ENCODE data around the gene ARVCF.

ARVCF gene

DNA sequence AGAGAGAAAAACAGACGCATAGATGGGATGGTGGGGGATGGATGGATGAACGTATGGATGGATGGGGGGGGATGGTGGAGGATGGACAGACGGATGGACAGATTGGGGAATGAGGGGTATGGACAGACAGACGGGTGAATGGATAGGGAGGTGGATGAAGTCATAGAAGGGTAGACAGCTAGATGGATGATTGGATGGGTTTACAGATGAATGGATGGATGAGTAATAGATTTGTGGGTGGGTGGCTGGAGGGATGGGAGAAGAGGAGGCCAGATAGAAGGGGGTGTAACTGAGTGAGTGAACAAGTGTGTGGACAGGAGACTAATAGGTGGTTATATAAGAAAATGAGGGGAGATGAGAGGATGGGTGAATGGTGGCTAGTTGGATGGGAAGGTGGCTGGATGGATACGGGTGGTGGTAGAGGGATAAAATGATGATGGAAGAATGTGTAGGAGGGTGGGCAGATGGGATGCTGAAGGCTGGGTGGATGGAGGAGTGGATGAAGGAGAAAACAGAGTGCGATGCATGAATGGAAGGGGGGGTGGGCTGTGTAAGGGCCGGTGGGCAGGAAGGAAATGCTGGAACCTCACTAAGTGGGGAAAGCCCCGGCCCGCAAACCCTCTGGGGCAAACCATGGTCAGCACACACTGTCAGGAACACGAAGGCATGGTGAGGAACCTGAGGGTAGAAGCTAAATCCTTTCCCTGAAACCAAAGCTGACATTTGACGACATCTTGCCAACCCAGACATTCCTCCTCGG, 21.6 kb downstream of the ARVCF start:
- Histone ChIP-seq H3K27ac (ENCODE audit: low read depth, low read length) (no peak overlapping the region), H3K4me1 (ENCODE audit: control insufficient read depth, insufficient read depth, low read length) (peaks cover 17% of the 10 kb centered on the region), H3K9ac (ENCODE audit: low read length) (no peak overlapping the region), H3K4me3 (ENCODE audit: low read depth, low read length) (no peak overlapping the region), H3K36me3 (ENCODE audit: control insufficient read depth, insufficient read depth, low read length) (no peaks in the 10 kb centered on the region), H3K27me3 (ENCODE audit: control insufficient read depth, insufficient read depth, low read length) (no peaks in the 10 kb centered on the region), H3K9me3 (ENCODE audit: control insufficient read depth, insufficient read depth, low read depth, low read length) (no peaks in the 10 kb centered on the region)

DNA sequence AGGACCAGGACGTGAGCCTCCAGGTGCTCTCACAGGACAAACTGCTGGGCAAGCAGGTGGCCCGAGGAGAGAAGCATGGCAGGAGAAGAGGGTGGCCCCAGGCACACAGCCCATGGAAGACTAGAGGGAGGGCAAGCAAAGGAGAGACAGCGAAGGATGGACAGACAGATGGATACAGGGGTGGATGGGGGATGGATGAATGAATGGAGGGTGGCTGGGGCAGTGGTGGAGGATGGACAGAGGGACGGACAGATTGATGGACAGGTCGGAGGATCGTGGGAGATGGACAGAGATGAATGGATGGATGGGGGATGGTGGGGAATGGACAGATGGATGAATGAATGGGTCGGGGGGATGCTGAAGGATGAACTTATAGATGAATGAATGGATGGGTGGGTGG, 22.7 kb downstream of the ARVCF start:
- Histone ChIP-seq H3K4me1 (ENCODE audit: control insufficient read depth, insufficient read depth, low read length) (peaks cover 7% of the 10 kb centered on the region), H3K27ac (ENCODE audit: low read depth, low read length) (no peak overlapping the region), H3K36me3 (ENCODE audit: control insufficient read depth, insufficient read depth, low read length) (no peaks in the 10 kb centered on the region), H3K9me3 (ENCODE audit: control insufficient read depth, insufficient read depth, low read depth, low read length) (no peaks in the 10 kb centered on the region), H3K4me3 (ENCODE audit: low read depth, low read length) (no peak overlapping the region), H3K9ac (ENCODE audit: low read length) (no peak overlapping the region), H3K27me3 (ENCODE audit: control insufficient read depth, insufficient read depth, low read length) (no peaks in the 10 kb centered on the region)

DNA sequence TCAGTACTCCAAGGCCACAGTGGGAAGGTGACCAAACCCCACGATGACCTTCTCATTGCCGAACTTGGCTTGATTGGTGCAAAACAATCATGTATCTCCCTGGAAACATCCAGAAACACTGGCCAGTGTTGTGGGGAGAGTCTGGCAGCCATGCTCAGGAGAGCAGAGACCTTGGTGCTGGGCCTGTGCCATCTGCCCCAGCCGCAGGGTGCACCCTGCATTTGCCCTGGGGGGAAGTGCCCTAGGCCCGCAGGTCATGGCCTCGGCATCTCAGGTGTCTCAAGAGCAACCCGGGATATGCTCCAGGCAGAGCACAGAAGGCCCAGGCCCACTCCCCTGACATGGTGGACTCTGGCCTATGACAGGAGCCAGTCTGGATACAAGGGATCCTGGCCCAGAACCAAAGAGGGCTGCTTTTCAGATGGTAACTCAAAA, 23.7 kb downstream of the ARVCF start:
- Histone ChIP-seq H3K9ac (ENCODE audit: low read length) (no peak overlapping the region), H3K27me3 (ENCODE audit: control insufficient read depth, insufficient read depth, low read length) (no peaks in the 10 kb centered on the region), H3K27ac (ENCODE audit: low read depth, low read length) (no peak overlapping the region), H3K4me1 (ENCODE audit: control insufficient read depth, insufficient read depth, low read length) (no peaks in the 10 kb centered on the region; the same call in 1 of the 2 replicates), H3K9me3 (ENCODE audit: control insufficient read depth, insufficient read depth, low read depth, low read length) (no peaks in the 10 kb centered on the region), H3K36me3 (ENCODE audit: control insufficient read depth, insufficient read depth, low read length) (no peaks in the 10 kb centered on the region), H3K4me3 (ENCODE audit: low read depth, low read length) (no peak overlapping the region)

- H3K4me3 ChIP-seq (ENCODE audit: low read depth, low read length): no peak overlapping the region
- no peaks in the 10 kb centered on the region for H3K27me3 ChIP-seq (ENCODE audit: control insufficient read depth, insufficient read depth, low read length)
- no peaks in the 10 kb centered on the region for H3K36me3 ChIP-seq (ENCODE audit: control insufficient read depth, insufficient read depth, low read length)
- no peak overlapping the region for H3K27ac ChIP-seq (ENCODE audit: low read depth, low read length)
- no peaks in the 10 kb centered on the region for H3K9me3 ChIP-seq (ENCODE audit: control insufficient read depth, insufficient read depth, low read depth, low read length)
- peaks cover 3% of the 10 kb centered on the region for H3K4me1 ChIP-seq (ENCODE audit: control insufficient read depth, insufficient read depth, low read length)
- H3K9ac ChIP-seq (ENCODE audit: low read length): no peak overlapping the region
Observed at GRCh38 chr22:19992481-19992911, 24.1 kb downstream of the ARVCF start.

GRCh38 chr22:19991645-19992451, 24.8 kb downstream of the ARVCF start:
- peaks cover 6% of the 10 kb centered on the region for H3K4me1 ChIP-seq (ENCODE audit: control insufficient read depth, insufficient read depth, low read length)

GRCh38 chr22:19991395-19991644, 25.3 kb downstream of the ARVCF start:
- no peak overlapping the region for H3K4me3 ChIP-seq (ENCODE audit: low read depth, low read length)
- no peak overlapping the region for H3K9ac ChIP-seq (ENCODE audit: low read length)
- no peaks in the 10 kb centered on the region for H3K27me3 ChIP-seq (ENCODE audit: control insufficient read depth, insufficient read depth, low read length)
- H3K36me3 ChIP-seq (ENCODE audit: control insufficient read depth, insufficient read depth, low read length): no peaks in the 10 kb centered on the region
- H3K9me3 ChIP-seq (ENCODE audit: control insufficient read depth, insufficient read depth, low read depth, low read length): no peaks in the 10 kb centered on the region
- peaks cover 6% of the 10 kb centered on the region for H3K4me1 ChIP-seq (ENCODE audit: control insufficient read depth, insufficient read depth, low read length)
- H3K27ac ChIP-seq (ENCODE audit: low read depth, low read length): no peak overlapping the region

More at GRCh38 chr22:19991645-19992451, 24.8 kb downstream of the ARVCF start:
- Histone ChIP-seq H3K9ac (ENCODE audit: low read length) (no peak overlapping the region), H3K9me3 (ENCODE audit: control insufficient read depth, insufficient read depth, low read depth, low read length) (no peaks in the 10 kb centered on the region), H3K4me3 (ENCODE audit: low read depth, low read length) (no peak overlapping the region), H3K27me3 (ENCODE audit: control insufficient read depth, insufficient read depth, low read length) (no peaks in the 10 kb centered on the region), H3K36me3 (ENCODE audit: control insufficient read depth, insufficient read depth, low read length) (no peaks in the 10 kb centered on the region), H3K27ac (ENCODE audit: low read depth, low read length) (no peak overlapping the region)

- Histone ChIP-seq H3K9ac (ENCODE audit: low read length) (no peak overlapping the region), H3K4me3 (ENCODE audit: low read depth, low read length) (no peak overlapping the region), H3K27me3 (ENCODE audit: control insufficient read depth, insufficient read depth, low read length) (no peaks in the 10 kb centered on the region), H3K4me1 (ENCODE audit: control insufficient read depth, insufficient read depth, low read length) (peaks cover 11% of the 10 kb centered on the region), H3K36me3 (ENCODE audit: control insufficient read depth, insufficient read depth, low read length) (no peaks in the 10 kb centered on the region), H3K27ac (ENCODE audit: low read depth, low read length) (no peak overlapping the region), H3K9me3 (ENCODE audit: control insufficient read depth, insufficient read depth, low read depth, low read length) (no peaks in the 10 kb centered on the region)
Observed at GRCh38 chr22:19990609-19991394, 25.8 kb downstream of the ARVCF start.

GRCh38 chr22:19990188-19990587, 26.4 kb downstream of the ARVCF start:
- Histone ChIP-seq H3K27me3 (ENCODE audit: control insufficient read depth, insufficient read depth, low read length) (no peaks in the 10 kb centered on the region), H3K27ac (ENCODE audit: low read depth, low read length) (no peak overlapping the region), H3K9me3 (ENCODE audit: control insufficient read depth, insufficient read depth, low read depth, low read length) (no peaks in the 10 kb centered on the region), H3K4me3 (ENCODE audit: low read depth, low read length) (no peak overlapping the region), H3K36me3 (ENCODE audit: control insufficient read depth, insufficient read depth, low read length) (no peaks in the 10 kb centered on the region), H3K9ac (ENCODE audit: low read length) (no peak overlapping the region), H3K4me1 (ENCODE audit: control insufficient read depth, insufficient read depth, low read length) (peaks cover 13% of the 10 kb centered on the region)

- Histone ChIP-seq H3K4me1 (ENCODE audit: control insufficient read depth, insufficient read depth, low read length) (peaks cover 17% of the 10 kb centered on the region), H3K36me3 (ENCODE audit: control insufficient read depth, insufficient read depth, low read length) (no peaks in the 10 kb centered on the region)
Observed at GRCh38 chr22:19989725-19990067, 26.9 kb downstream of the ARVCF start.

DNA sequence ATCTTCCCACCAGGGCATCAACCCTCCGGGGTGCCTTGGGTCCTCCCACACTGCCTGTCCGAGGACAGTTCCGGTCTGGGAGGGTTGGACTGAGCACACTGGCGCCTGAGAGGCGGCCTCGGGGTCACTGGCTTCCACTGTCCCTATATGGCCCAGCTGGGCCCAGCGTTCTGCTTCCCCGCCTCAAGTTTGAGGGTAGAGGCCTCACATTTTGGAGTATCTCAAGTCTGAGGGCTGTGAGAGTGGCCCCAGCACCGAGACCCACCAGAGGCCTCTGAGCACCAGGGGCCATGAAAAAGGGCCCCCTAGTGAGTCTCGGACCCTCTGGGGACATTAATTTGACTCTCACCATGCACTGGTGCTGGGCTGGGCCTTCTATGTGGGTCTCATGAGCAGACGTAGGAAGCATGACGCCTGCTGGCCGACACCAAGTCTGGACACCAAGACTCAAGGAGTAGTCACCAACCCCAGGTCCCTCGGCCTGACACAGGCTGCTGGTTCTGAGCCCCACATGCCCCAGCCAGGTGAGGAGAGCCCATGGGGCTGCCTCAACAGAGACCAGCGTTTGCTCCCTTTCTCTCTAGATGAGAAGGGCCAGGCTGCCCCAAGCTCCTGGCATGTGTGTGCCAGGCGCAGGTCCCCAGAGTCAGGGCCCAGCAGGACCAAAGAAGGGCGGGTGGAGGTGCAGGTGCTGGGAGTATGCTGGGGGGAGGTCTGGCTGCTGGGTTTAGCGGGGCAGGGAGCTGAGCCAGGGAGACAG, 27.5 kb downstream of the ARVCF start:
- no peaks in the 10 kb centered on the region for H3K36me3 ChIP-seq (ENCODE audit: control insufficient read depth, insufficient read depth, low read length)
- no peak overlapping the region for H3K27ac ChIP-seq (ENCODE audit: low read depth, low read length)
- H3K9ac ChIP-seq (ENCODE audit: low read length): no peak overlapping the region
- no peaks in the 10 kb centered on the region for H3K9me3 ChIP-seq (ENCODE audit: control insufficient read depth, insufficient read depth, low read depth, low read length)
- H3K27me3 ChIP-seq (ENCODE audit: control insufficient read depth, insufficient read depth, low read length): no peaks in the 10 kb centered on the region
- no peak overlapping the region for H3K4me3 ChIP-seq (ENCODE audit: low read depth, low read length)
- peaks cover 22% of the 10 kb centered on the region for H3K4me1 ChIP-seq (ENCODE audit: control insufficient read depth, insufficient read depth, low read length)

More at GRCh38 chr22:19989725-19990067, 26.9 kb downstream of the ARVCF start:
- Histone ChIP-seq H3K27ac (ENCODE audit: low read depth, low read length) (no peak overlapping the region), H3K9ac (ENCODE audit: low read length) (no peak overlapping the region), H3K27me3 (ENCODE audit: control insufficient read depth, insufficient read depth, low read length) (no peaks in the 10 kb centered on the region), H3K4me3 (ENCODE audit: low read depth, low read length) (no peak overlapping the region), H3K9me3 (ENCODE audit: control insufficient read depth, insufficient read depth, low read depth, low read length) (no peaks in the 10 kb centered on the region)
